Kidney epithelial cell (primary cell): ENCODE results near the gene NCAPD2. TPM values are rescaled to one million over a fixed set of nuclear protein-coding genes. Genes with fewer than 3 reads are reported as not detected.
"Not testable (repeated sequence)": the region's sequence is repeated elsewhere in the genome, so short reads cannot be mapped to it uniquely, and the experiment has no call there.

Experiments
- DNase-seq: peaks from one replicate; pipeline ENCODE4 v3.0.0-alpha.2; 2010; ENCODE audit warnings: low read depth
- H3K27me3 ChIP-seq: 2 replicates; pipeline ENCODE4 v1.6.0; 2011; ENCODE audit warnings: low read length; ENCODE audit not compliant: control insufficient read depth, insufficient read depth
- H3K36me3 ChIP-seq: 2 replicates; pipeline ENCODE4 v1.5.1; 2011; ENCODE audit warnings: low read length; ENCODE audit not compliant: control insufficient read depth, insufficient read depth
- H3K4me3 ChIP-seq: 2 replicates; pipeline ENCODE4 v1.5.1; 2011; ENCODE audit warnings: low read depth, mild to moderate bottlenecking, control low read depth, low read length
- CTCF ChIP-seq: IDR thresholded peaks from 2 replicates; pipeline ENCODE4 v1.5.1; 2011; ENCODE audit warnings: mild to moderate bottlenecking, moderate library complexity, low read length, control low read depth, inconsistent platforms; ENCODE audit not compliant: insufficient read depth, poor library complexity, severe bottlenecking
- total RNA-seq: library from RNA; depleted of rRNA; stranded (reverse); fragments of >200 nt; gene quantifications from 2 replicates; pipeline ENCODE4 v1.2.3, GENCODE V29; 2015

The NCAPD2 gene
- total RNA-seq, 1 donor from 2014 or later, result 62.3 TPM

DNA sequence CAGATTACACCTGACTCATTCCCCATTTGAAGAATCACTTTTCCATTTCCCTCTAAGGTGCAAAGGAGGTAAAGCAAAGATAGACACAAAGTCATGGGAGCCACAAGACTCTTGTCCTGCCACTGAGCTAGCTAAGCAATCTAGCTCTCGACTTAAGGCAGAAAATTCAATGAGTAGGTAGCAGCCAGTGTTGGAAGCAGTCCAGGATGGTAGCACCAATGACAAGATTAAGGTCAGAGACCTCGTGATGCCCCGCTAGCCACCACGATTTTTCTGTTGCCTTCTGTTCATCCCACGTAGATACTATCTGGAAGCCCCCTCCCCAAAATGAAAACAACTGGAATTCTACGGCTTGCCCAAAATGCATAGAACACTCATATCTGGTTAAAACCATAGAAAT lies 24.8 kb upstream of the NCAPD2 start:
- no peak overlapping the region for H3K4me3 ChIP-seq
- H3K36me3 ChIP-seq, result peaks cover 2% of the 10 kb centered on the region
- DNase-seq, result no peak
- no peaks in the 10 kb centered on the region for H3K27me3 ChIP-seq
- no peak for TF ChIP-seq CTCF

DNA sequence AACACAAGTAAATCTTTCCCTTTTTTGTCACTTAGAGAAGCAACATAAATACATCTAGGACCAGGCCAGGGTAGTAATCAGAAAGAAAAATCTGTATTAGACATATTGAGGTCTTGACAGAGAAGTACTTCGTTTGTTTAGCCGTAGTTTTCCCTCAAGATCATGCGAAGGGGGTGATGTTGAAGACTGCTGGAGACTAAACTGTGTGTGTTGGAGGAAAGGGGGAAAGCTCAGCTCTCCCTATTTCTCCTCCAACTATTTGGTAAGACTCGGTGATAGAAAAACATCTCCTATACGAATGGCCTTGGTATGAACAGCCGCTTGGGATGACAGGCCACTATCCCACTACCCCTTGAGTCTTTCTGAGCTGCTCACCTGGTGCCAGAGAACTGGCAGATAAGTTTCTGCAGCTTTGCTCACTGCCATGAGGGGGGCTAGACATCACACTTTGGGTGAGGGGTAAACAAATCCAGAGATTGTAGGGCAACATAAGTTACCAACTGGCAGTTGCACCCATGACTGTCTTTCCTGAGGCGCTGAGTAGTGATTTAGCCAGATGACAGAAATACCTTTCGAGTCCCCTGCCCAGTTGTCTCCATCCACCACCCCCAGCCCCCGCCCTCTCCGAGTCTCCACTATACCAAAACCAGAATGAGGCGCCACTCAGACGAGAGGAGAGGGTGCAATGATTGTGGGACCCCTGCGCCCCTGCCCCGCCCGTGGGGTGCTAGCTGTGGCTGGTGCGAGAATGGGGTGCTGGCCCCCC lies 24.1 kb upstream of the NCAPD2 start:
- no peak for TF ChIP-seq CTCF
- DNase-seq, result no peak
- H3K27me3 ChIP-seq, result no peaks in the 10 kb centered on the region
- H3K36me3 ChIP-seq, result no peaks in the 10 kb centered on the region
- peak overlapping the region; percentile 53 for H3K4me3 ChIP-seq

- DNase-seq, result peak; percentile 81
- TF ChIP-seq CTCF, result no peak
- Histone ChIP-seq H3K4me3 (peak within 1 kb of the TSS; percentile 53), H3K27me3 (no peaks in the 10 kb centered on the region), H3K36me3 (no peaks in the 10 kb centered on the region)
These were observed 23.3 kb upstream of the NCAPD2 start, which contains the start of gene VAMP1 for GRCh38 chr12:6470375-6471163. VAMP1 (minus strand) TSS chr12:6470677; CDS start chr12:6470531, 146 bp downstream.

DNA sequence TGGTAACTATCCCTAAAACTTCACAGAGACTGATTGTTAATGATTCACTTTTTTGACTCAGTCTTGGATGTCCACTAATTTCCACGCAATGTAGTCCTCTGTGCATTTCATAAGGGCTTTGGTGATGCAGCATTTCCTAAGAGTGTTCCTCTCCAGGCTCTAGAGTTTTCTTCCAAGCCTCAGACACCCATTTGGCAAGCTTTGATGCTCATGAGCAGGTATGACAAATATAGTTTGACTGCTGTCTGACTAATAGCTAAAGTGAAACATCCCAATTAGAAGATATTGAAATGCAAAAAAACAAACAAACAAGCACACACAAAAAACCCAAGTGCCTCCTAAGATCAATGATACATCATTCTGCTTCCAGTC lies 21.9 kb upstream of the NCAPD2 start:
- DNase-seq, result no peak
- Histone ChIP-seq H3K4me3 (no peak overlapping the region), H3K27me3 (no peaks in the 10 kb centered on the region), H3K36me3 (no peaks in the 10 kb centered on the region)
- TF ChIP-seq CTCF, result no peak

- no peaks in the 10 kb centered on the region for H3K36me3 ChIP-seq
- H3K27me3 ChIP-seq, result no peaks in the 10 kb centered on the region
- TF ChIP-seq CTCF, result no peak
- DNase-seq, result no peak
- H3K4me3 ChIP-seq, result no peak overlapping the region
These were observed 21.4 kb upstream of the NCAPD2 start for GRCh38 chr12:6472491-6472890.

DNA sequence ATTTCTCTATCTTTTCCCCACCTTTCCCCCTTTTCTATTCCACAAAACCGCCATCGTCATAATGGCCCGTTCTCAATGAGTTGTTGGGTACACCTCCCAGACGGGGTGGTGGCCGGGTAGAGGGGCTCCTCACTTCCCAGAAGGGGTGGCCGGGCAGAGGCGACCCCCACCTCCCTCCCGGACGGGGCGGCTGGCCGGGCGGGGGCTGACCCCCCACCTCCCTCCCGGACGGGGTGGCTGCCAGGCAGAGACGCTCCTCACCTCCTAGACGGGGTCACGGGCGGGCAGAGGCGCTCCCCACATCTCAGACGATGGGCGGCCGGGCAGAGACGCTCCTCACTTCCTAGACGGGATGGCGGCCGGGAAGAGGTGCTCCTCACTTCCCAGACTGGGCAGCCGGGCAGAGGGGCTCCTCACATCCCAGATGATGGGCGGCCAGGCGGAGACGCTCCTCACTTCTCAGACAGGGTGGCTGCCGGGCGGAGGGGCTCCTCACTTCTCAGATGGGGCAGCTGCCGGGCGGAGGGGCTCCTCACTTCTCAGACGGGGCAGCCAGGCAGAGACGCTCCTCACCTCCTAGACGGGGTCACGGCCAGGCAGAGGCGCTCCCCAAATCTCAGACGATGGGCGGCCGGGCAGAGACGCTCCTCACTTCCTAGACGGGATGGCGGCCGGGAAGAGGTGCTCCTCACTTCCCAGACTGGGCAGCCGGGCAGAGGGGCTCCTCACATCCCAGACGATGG lies 18.5 kb upstream of the NCAPD2 start:
- not testable (repeated sequence) for DNase-seq

More for the DNA sequence above, 18.5 kb upstream of the NCAPD2 start:
- not testable (repeated sequence) for H3K4me3 ChIP-seq, H3K27me3 ChIP-seq, H3K36me3 ChIP-seq
